NCI-H187 (cell line): ENCODE data around the gene CRELD2.
"Not testable (repeated sequence)": the region's sequence is repeated elsewhere in the genome, so short reads cannot be mapped to it uniquely, and the experiment has no call there.

Experiments used
- DNase-seq, 2 experiments: peaks; one replicate each; lab custom pipeline; 2025; lab: John Stamatoyannopoulos, UW

Gene CRELD2

GRCh38 chr22:49945042-49945794, 26.8 kb downstream of the CRELD2 start:
- not testable (repeated sequence) for DNase-seq

GRCh38 chr22:49946612-49947295, 28.3 kb downstream of the CRELD2 start:
- DNase-seq = no peak

- DNase-seq = no peak
Measured at GRCh38 chr22:49947296-49947622, 28.8 kb downstream of the CRELD2 start.

- no peak for DNase-seq
Measured at GRCh38 chr22:49948116-49948957, 29.9 kb downstream of the CRELD2 start.

- no peak for DNase-seq
Measured at GRCh38 chr22:49948958-49949913, 30.8 kb downstream of the CRELD2 start.

GRCh38 chr22:49949914-49950292, 31.5 kb downstream of the CRELD2 start:
- DNase-seq = no peak

- no peak for DNase-seq
Measured at GRCh38 chr22:49950396-49950994, 32.1 kb downstream of the CRELD2 start.

- no peak for DNase-seq
Measured at GRCh38 chr22:49951000-49951677, 32.7 kb downstream of the CRELD2 start.

GRCh38 chr22:49951678-49951985, 33.2 kb downstream of the CRELD2 start:
- no peak for DNase-seq

GRCh38 chr22:49951986-49952896, 33.8 kb downstream of the CRELD2 start:
- no peak for DNase-seq

GRCh38 chr22:49953027-49953679, 34.7 kb downstream of the CRELD2 start:
- DNase-seq = no peak

- DNase-seq = no peak
Measured at GRCh38 chr22:49953680-49954344, 35.4 kb downstream of the CRELD2 start.

GRCh38 chr22:49954354-49954753, 35.9 kb downstream of the CRELD2 start:
- no peak for DNase-seq

GRCh38 chr22:49954991-49955580, 36.7 kb downstream of the CRELD2 start:
- no peak for DNase-seq

GRCh38 chr22:49955581-49956417, 37.4 kb downstream of the CRELD2 start:
- no peak for DNase-seq

GRCh38 chr22:49956418-49956770, 38.0 kb downstream of the CRELD2 start:
- no peak for DNase-seq
